Endothelial cell (in vitro differentiated cells): ENCODE data around the gene TBC1D5. TPM values are rescaled to one million over a fixed set of nuclear protein-coding genes. Genes with fewer than 3 reads are reported as not detected.

Experiments
- DNase-seq: peaks from one replicate; pipeline ENCODE4 v3.0.0; 2021; ENCODE audit warnings: low spot score
- H3K27ac Mint-ChIP-seq: one replicate; pipeline ENCODE4 v1.8.0; 2021; ENCODE audit warnings: mixed read lengths, inconsistent platforms; ENCODE audit not compliant: unreplicated experiment
- H3K27me3 Mint-ChIP-seq: one replicate; pipeline ENCODE4 v1.8.0; 2021; ENCODE audit warnings: mild to moderate bottlenecking, moderate library complexity, mixed read lengths, inconsistent platforms; ENCODE audit not compliant: unreplicated experiment
- H3K36me3 Mint-ChIP-seq: one replicate; pipeline ENCODE4 v1.8.0; 2021; ENCODE audit warnings: mild to moderate bottlenecking, low read depth, mixed read lengths, inconsistent platforms; ENCODE audit not compliant: unreplicated experiment
- H3K4me1 Mint-ChIP-seq: one replicate; pipeline ENCODE4 v1.8.0; 2021; ENCODE audit warnings: mild to moderate bottlenecking, mixed read lengths, inconsistent platforms; ENCODE audit not compliant: unreplicated experiment
- H3K4me3 Mint-ChIP-seq: one replicate; pipeline ENCODE4 v1.8.0; 2021; ENCODE audit warnings: mild to moderate bottlenecking, mixed read lengths, inconsistent platforms; ENCODE audit not compliant: unreplicated experiment
- H3K9me3 Mint-ChIP-seq: one replicate; pipeline ENCODE4 v1.8.0; 2021; ENCODE audit warnings: mixed read lengths, inconsistent platforms; ENCODE audit not compliant: unreplicated experiment
- CTCF ChIP-seq: fragments of 200-600 bp; sonication (generic); IDR thresholded peaks from one replicate; pipeline ENCODE4 v1.5.0; 2021; ENCODE audit warnings: antibody characterized with exemption; ENCODE audit not compliant: unreplicated experiment
- total RNA-seq: library from RNA; stranded (reverse); fragmentation: NEBNext Ultra II Directional; extraction: Animal tissue kit (Norgen Biotek cat#: 25700); gene quantifications from one replicate; pipeline ENCODE4 v1.2.1, GENCODE V29; 2021; ENCODE audit not compliant: unreplicated experiment

TBC1D5 gene
- total RNA-seq, 1 donor from 2014 or later: 48.2 TPM

GRCh38 chr3:17121336-17121735, 621.1 kb downstream of the TBC1D5 start:
- H3K4me3 Mint-ChIP-seq: no peak overlapping the region
- TF ChIP-seq CTCF: no peak

DNA sequence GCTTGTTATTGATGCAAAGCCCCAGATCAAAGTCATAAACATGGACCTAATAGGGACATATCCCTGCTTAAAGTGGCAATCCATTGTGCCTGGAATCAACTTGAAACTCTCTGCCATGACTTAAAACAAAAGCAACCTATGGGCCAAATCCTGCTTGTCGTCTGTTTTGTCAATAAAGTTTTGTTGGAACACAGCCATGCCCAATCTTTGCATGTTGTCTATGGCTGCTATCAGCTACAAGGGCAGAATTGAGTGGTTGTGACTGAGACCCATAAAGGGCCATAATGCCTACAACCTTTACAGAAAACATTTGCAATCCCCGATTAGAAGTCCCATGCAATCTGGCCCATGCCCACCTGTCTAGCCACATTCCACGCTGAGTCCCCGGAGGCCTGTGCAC, 622.3 kb downstream of the TBC1D5 start:
- DNase-seq: no peak
- no peak overlapping the region for H3K27ac Mint-ChIP-seq
- TF ChIP-seq CTCF: no peak

More at GRCh38 chr3:17121336-17121735, 621.1 kb downstream of the TBC1D5 start:
- Mint-ChIP-seq H3K27ac (no peak overlapping the region), H3K36me3 (peaks cover 6% of the 10 kb centered on the region), H3K4me1 (no peaks in the 10 kb centered on the region), H3K9me3 (no peaks in the 10 kb centered on the region), H3K27me3 (peaks cover 6% of the 10 kb centered on the region)
- DNase-seq: no peak

GRCh38 chr3:17119201-17120072, 623.0 kb downstream of the TBC1D5 start:
- no peak for TF ChIP-seq CTCF
- H3K4me1 Mint-ChIP-seq: no peaks in the 10 kb centered on the region
- peaks cover 6% of the 10 kb centered on the region for H3K36me3 Mint-ChIP-seq
- no peaks in the 10 kb centered on the region for H3K9me3 Mint-ChIP-seq
- H3K27me3 Mint-ChIP-seq: peaks cover 6% of the 10 kb centered on the region
- H3K4me3 Mint-ChIP-seq: no peak overlapping the region
- DNase-seq: no peak
- H3K27ac Mint-ChIP-seq: no peak overlapping the region

More for the DNA sequence above, 622.3 kb downstream of the TBC1D5 start:
- H3K9me3 Mint-ChIP-seq: no peaks in the 10 kb centered on the region
- H3K4me3 Mint-ChIP-seq: no peak overlapping the region
- no peaks in the 10 kb centered on the region for H3K4me1 Mint-ChIP-seq
- peaks cover 6% of the 10 kb centered on the region for H3K36me3 Mint-ChIP-seq
- peaks cover 6% of the 10 kb centered on the region for H3K27me3 Mint-ChIP-seq

GRCh38 chr3:17118771-17119170, 623.7 kb downstream of the TBC1D5 start:
- Mint-ChIP-seq H3K9me3 (no peaks in the 10 kb centered on the region), H3K36me3 (peaks cover 6% of the 10 kb centered on the region), H3K27ac (no peak overlapping the region), H3K27me3 (peaks cover 6% of the 10 kb centered on the region), H3K4me1 (no peaks in the 10 kb centered on the region), H3K4me3 (no peak overlapping the region)
- no peak for DNase-seq
- no peak for TF ChIP-seq CTCF

GRCh38 chr3:17116007-17116600, 626.3 kb downstream of the TBC1D5 start:
- H3K4me1 Mint-ChIP-seq: no peaks in the 10 kb centered on the region
- no peaks in the 10 kb centered on the region for H3K9me3 Mint-ChIP-seq
- H3K27ac Mint-ChIP-seq: no peak overlapping the region
- no peak for DNase-seq
- H3K4me3 Mint-ChIP-seq: no peak overlapping the region
- peaks cover 6% of the 10 kb centered on the region for H3K36me3 Mint-ChIP-seq
- peaks cover 6% of the 10 kb centered on the region for H3K27me3 Mint-ChIP-seq
- TF ChIP-seq CTCF: no peak
